ENCODE measurements around the gene AADACL2. TPM values are rescaled to one million over a fixed set of nuclear protein-coding genes. Genes with fewer than 3 reads are reported as not detected.

AADACL2 gene
- total and polyA plus RNA-seq, 2 experiments from 2014 or later = not detected

GRCh38 chr3:151795276-151795675 lies 61.5 kb downstream of the AADACL2 start:
- no peaks in the 10 kb centered on the region for H3K4me1 ChIP-seq (ENCODE audit: insufficient read depth)
- H3K79me2 ChIP-seq (replicated peaks; ENCODE audit: insufficient read depth) = no peaks in the 10 kb centered on the region
- no peak overlapping the region; the same call in 1 of the 2 replicates for H2AFZ ChIP-seq
- H3K27me3 ChIP-seq (ENCODE audit: insufficient read depth) = no peaks in the 10 kb centered on the region
- no peaks in the 10 kb centered on the region for H3K9me2 ChIP-seq (ENCODE audit: insufficient read depth)
- H3K27me3 Mint-ChIP-seq (ENCODE audit: insufficient read depth, low read depth, poor library complexity) = peaks cover 2% of the 10 kb centered on the region
- no peaks in the 10 kb centered on the region for H4K20me1 ChIP-seq (replicated peaks; ENCODE audit: insufficient read depth)
- no peaks in the 10 kb centered on the region for H3K4me1 Mint-ChIP-seq
- no peaks in the 10 kb centered on the region for H3K36me3 ChIP-seq (ENCODE audit: insufficient read depth)
- H3F3A ChIP-seq (replicated peaks; ENCODE audit: low read depth) = no peaks in the 10 kb centered on the region
- no peak overlapping the region for H3K27ac Mint-ChIP-seq
- no peaks in the 10 kb centered on the region for H3K9me3 Mint-ChIP-seq
- ATAC-seq = no peak
- TF ChIP-seq EZH2 (IDR thresholded peaks at IDR 0.05; ENCODE audit: low read depth, unreplicated experiment) (no peak), EZH2phosphoT487 (IDR thresholded peaks at IDR 0.05; ENCODE audit: unreplicated experiment) (no peak), POLR2AphosphoS5 (IDR thresholded peaks at IDR 0.05; ENCODE audit: low read depth) (no peak), CTCF (conservative IDR thresholded peaks at IDR 0.05; ENCODE audit: low read depth in 2 of 2) (no peak), REST (IDR thresholded peaks at IDR 0.05; ENCODE audit: unreplicated experiment) (no peak), JUNB (IDR thresholded peaks at IDR 0.05; ENCODE audit: unreplicated experiment) (no peak), ZNF331 (CRISPR knock-in tag; IDR thresholded peaks at IDR 0.05; ENCODE audit: low read depth) (no peak), ZNF462 (CRISPR knock-in tag; IDR thresholded peaks at IDR 0.05) (no peak), CREB1 (CRISPR knock-in tag; IDR thresholded peaks at IDR 0.05; ENCODE audit: low read depth) (no peak), ZNF114 (CRISPR knock-in tag; IDR thresholded peaks at IDR 0.05) (no peak), STAT1 (IDR thresholded peaks at IDR 0.05; ENCODE audit: unreplicated experiment) (no peak), NANOG (IDR thresholded peaks at IDR 0.05; ENCODE audit: borderline replicate concordance) (no peak)
- TF ChIP-seq, protein P1, sequence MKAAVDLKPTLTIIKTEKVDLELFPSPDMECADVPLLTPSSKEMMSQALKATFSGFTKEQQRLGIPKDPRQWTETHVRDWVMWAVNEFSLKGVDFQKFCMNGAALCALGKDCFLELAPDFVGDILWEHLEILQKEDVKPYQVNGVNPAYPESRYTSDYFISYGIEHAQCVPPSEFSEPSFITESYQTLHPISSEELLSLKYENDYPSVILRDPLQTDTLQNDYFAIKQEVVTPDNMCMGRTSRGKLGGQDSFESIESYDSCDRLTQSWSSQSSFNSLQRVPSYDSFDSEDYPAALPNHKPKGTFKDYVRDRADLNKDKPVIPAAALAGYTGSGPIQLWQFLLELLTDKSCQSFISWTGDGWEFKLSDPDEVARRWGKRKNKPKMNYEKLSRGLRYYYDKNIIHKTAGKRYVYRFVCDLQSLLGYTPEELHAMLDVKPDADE (IDR thresholded peaks at IDR 0.05) = no peak
- H3K27ac ChIP-seq (ENCODE audit: low read depth) = no peak overlapping the region
- H3K4me2 ChIP-seq = no peak overlapping the region
- no peak overlapping the region for H3K4me3 ChIP-seq
- no peaks in the 10 kb centered on the region for H3K36me3 Mint-ChIP-seq (ENCODE audit: low read depth)
- DNase-seq (ENCODE audit: low spot score) = no peak
- no peak overlapping the region for H3K4me3 Mint-ChIP-seq
